Right lobe of liver (tissue), 6 donors: ENCODE results near the gene HBZ. TPM values are rescaled to one million over a fixed set of nuclear protein-coding genes. Genes with fewer than 3 reads are reported as not detected.

Experiments used
- ATAC-seq, 4 donors: fragments of 200-7000 bp; cut with Tn5 transposase; one replicate each; pipeline ENCODE4 v1.9.1; 2020; ENCODE audit warnings: mild to moderate bottlenecking in 4 of 4, moderate library complexity in 4 of 4
- DNase-seq, 3 donors: peaks; one replicate each; pipeline ENCODE4 v3.0.0-alpha.2; 2020
- H3K27ac ChIP-seq, 3 donors: fragments of 200-600 bp; one replicate each; pipeline ENCODE4 v1.8.0; 2022
- H3K27me3 ChIP-seq, 2 donors: fragments of 200-600 bp; one replicate each; pipeline ENCODE4 v1.8.0; 2022
- H3K36me3 ChIP-seq, 4 donors: fragments of 200-600 bp; sonication (generic) in 1 of 4; one replicate each; pipeline versions ENCODE4 v1.5.1 to v1.8.0; 2017 to 2022; ENCODE audit warnings: control low read depth in 1 of 4
- H3K4me1 ChIP-seq, 4 donors: fragments of 200-600 bp; sonication (generic) in 1 of 4; one replicate each; pipeline versions ENCODE4 v1.5.1 to v1.8.0; 2017 to 2022; ENCODE audit warnings: control low read depth in 1 of 4
- H3K4me3 ChIP-seq, 3 donors: fragments of 200-600 bp; one replicate each; pipeline ENCODE4 v1.8.0; 2022
- H3K9me3 ChIP-seq, 4 donors: fragments of 200-600 bp; sonication (generic) in 1 of 4; one replicate each; pipeline versions ENCODE4 v1.5.1 to v1.8.0; 2017 to 2022; ENCODE audit warnings: control low read depth in 1 of 4
- CTCF ChIP-seq, 4 donors: fragments of 200-600 bp in 3 of 4; fragments of 450-650 bp in 1 of 4; IDR thresholded peaks; one replicate each; pipeline versions ENCODE4 v1.5.1 to v1.8.0; 2016 to 2022; ENCODE audit warnings: antibody characterized with exemption in 4 of 4, mild to moderate bottlenecking in 2 of 4
- POLR2A ChIP-seq: fragments of 450-650 bp; IDR thresholded peaks from one replicate; pipeline ENCODE4 v1.6.1; 2017; ENCODE audit warnings: antibody characterized with exemption, mild to moderate bottlenecking
- WGBS: methylation state at CpG from one replicate; pipeline ENCODE4 v1.1.6; 2018; ENCODE audit warnings: low coverage, low lambda C conversion rate; ENCODE audit not compliant: insufficient coverage; ENCODE audit errors: missing lambda C conversion rate; 5-methylcytosine and 5-hydroxymethylcytosine counted together
- intact Hi-C, 2 donors: fragments of 100-400 bp; cut with DNase I; formaldehyde crosslinking; loops; one replicate each; pipeline versions ENCODE4 v1.11.2 to v1.14.1; 2022
- total RNA-seq, 6 experiments: library from RNA; depleted of rRNA in 2 of 6; stranded (reverse); fragments of >200 nt in 2 of 6; fragmentation: NEBNext Ultra II Directional in 3 of 6; extraction: Animal tissue kit (Norgen Biotek cat#: 25700) in 3 of 6; gene quantifications; one replicate each; pipeline versions ENCODE4 v1.1.0 to v1.2.4, GENCODE V29; 2016 to 2023
- donor health status: DM: no; HTN: yes; CAD: no.
- donor health status: DM: no; HTN: no; CAD: no.
- donor health status: DM: no; HTN: no; CAD: no.
- donor health status: DM: no; HTN: yes; CAD: no.
- donor health status: DM: no; HTN: yes; CAD: no.

Gene HBZ
- total RNA-seq, 6 experiments from 2014 or later = 0.81 TPM; not detected in 5

GRCh38 chr16:117379-118365 lies 34.8 kb upstream of the HBZ start:
- WGBS = 74% methylated on average over 8 of the region's 19 CpGs
- intact Hi-C loops = no loop called here
- H3K27me3 ChIP-seq = no peaks in the 10 kb centered on the region
- peak; percentile 69 to 82 (median 76) for ATAC-seq
- TF ChIP-seq POLR2A (no peak), CTCF (IDR thresholded peaks at IDR 0.05) (peak; percentile 46 to 66 (median 66))
- no peak overlapping the region for H3K4me3 ChIP-seq
- H3K9me3 ChIP-seq = no peaks in the 10 kb centered on the region
- peaks cover 0 to 8% (median 0%) of the 10 kb centered on the region in 4 donors for H3K36me3 ChIP-seq
- DNase-seq = peak in 2 of 3 donors; percentile 72 to 79
- H3K27ac ChIP-seq = no peak overlapping the region
- H3K4me1 ChIP-seq = no peaks in the 10 kb centered on the region

- intact Hi-C loops = no loop called here
- ATAC-seq (peak in 1 of 4 donors; percentile 27), DNase-seq (no peak)
- WGBS = 86% methylated on average over 1 of the region's 2 CpGs
- Histone ChIP-seq H3K27me3 (no peaks in the 10 kb centered on the region), H3K4me3 (no peak overlapping the region), H3K9me3 (no peaks in the 10 kb centered on the region), H3K27ac (no peak overlapping the region), H3K4me1 (no peaks in the 10 kb centered on the region), H3K36me3 (peaks cover 0 to 8% (median 0%) of the 10 kb centered on the region in 4 donors)
- TF ChIP-seq POLR2A (no peak), CTCF (IDR thresholded peaks at IDR 0.05) (no peak)
Measured at GRCh38 chr16:118857-119256, 33.6 kb upstream of the HBZ start.

- H3K27me3 ChIP-seq = no peaks in the 10 kb centered on the region
- intact Hi-C loops = no loop called here
- TF ChIP-seq CTCF (IDR thresholded peaks at IDR 0.05) = no peak
- ATAC-seq = no peak
- 89% methylated on average over 4 of the region's 5 CpGs for WGBS
- H3K4me1 ChIP-seq = no peaks in the 10 kb centered on the region
- H3K4me3 ChIP-seq = no peak overlapping the region
- H3K36me3 ChIP-seq = peaks cover 0 to 12% (median 0%) of the 10 kb centered on the region in 4 donors
- DNase-seq = no peak
- no peak overlapping the region for H3K27ac ChIP-seq
- no peaks in the 10 kb centered on the region for H3K9me3 ChIP-seq
Measured at GRCh38 chr16:119295-119694, 33.1 kb upstream of the HBZ start.

GRCh38 chr16:119835-120491 lies 32.5 kb upstream of the HBZ start:
- no peaks in the 10 kb centered on the region for H3K9me3 ChIP-seq
- DNase-seq (no peak), ATAC-seq (peak in 1 of 4 donors; percentile 26)
- H3K4me1 ChIP-seq = no peaks in the 10 kb centered on the region
- no peaks in the 10 kb centered on the region for H3K27me3 ChIP-seq
- TF ChIP-seq CTCF (IDR thresholded peaks at IDR 0.05) = no peak
- TF ChIP-seq POLR2A = no peak
- intact Hi-C loops = no loop called here
- WGBS = 73% methylated on average over 2 of the region's 3 CpGs
- H3K4me3 ChIP-seq = no peak overlapping the region
- peaks cover 0 to 15% (median 0%) of the 10 kb centered on the region in 4 donors for H3K36me3 ChIP-seq
- H3K27ac ChIP-seq = no peak overlapping the region
